ENCODE data around the gene CLEC10A.

The CLEC10A gene

GRCh38 chr17:7120123-7120522, 40.1 kb upstream of the CLEC10A start:
- POLR2A ChIA-PET, result no interaction called here
- CTCF ChIA-PET, result interaction anchor here (1.0 to 1.9 kb wide), 2 partner anchors 9 to 68 kb away, joined by 3 to 4 read pairs; no protein-coding TSS in a partner anchor
- Histone ChIP-seq H3K9me3 (ENCODE audit: control insufficient read depth, insufficient read depth, low read depth, low read length) (no peaks in the 10 kb centered on the region), H3K27ac (ENCODE audit: extremely low read depth, low read depth, low read length) (no peak overlapping the region), H3K4me1 (ENCODE audit: control insufficient read depth, insufficient read depth, low read length) (no peaks in the 10 kb centered on the region), H3K4me3 (ENCODE audit: low read depth, low read length) (no peak overlapping the region), H3K36me3 (ENCODE audit: control insufficient read depth in 2 of 2, insufficient read depth in 1 of 2, low read length in 2 of 2) (no peaks in the 10 kb centered on the region)
- TF ChIP-seq ZNF121 (tag by site-specific recombination; IDR thresholded peaks at IDR 0.05), result no peak

GRCh38 chr17:7119314-7119713, 39.3 kb upstream of the CLEC10A start:
- POLR2A ChIA-PET, result no interaction called here
- H3K4me1 ChIP-seq (ENCODE audit: control insufficient read depth, insufficient read depth, low read length), result no peaks in the 10 kb centered on the region

GRCh38 chr17:7114875-7115614, 35.0 kb upstream of the CLEC10A start:
- Histone ChIP-seq H3K27ac (ENCODE audit: extremely low read depth, low read depth, low read length) (no peak overlapping the region), H3K4me1 (ENCODE audit: control insufficient read depth, insufficient read depth, low read length) (no peaks in the 10 kb centered on the region), H3K36me3 (ENCODE audit: control insufficient read depth in 2 of 2, insufficient read depth in 1 of 2, low read length in 2 of 2) (no peaks in the 10 kb centered on the region), H3K9me3 (ENCODE audit: control insufficient read depth, insufficient read depth, low read depth, low read length) (no peaks in the 10 kb centered on the region), H3K4me3 (ENCODE audit: low read depth, low read length) (no peak overlapping the region)
- TF ChIP-seq ZNF311 (tag by site-specific recombination; IDR thresholded peaks at IDR 0.05; ENCODE audit: borderline replicate concordance) (no peak), ZNF707 (tag by site-specific recombination; IDR thresholded peaks at IDR 0.05) (peak; percentile 68)
- ChIA-PET CTCF (no interaction called here), POLR2A (no interaction called here)

More at GRCh38 chr17:7119314-7119713, 39.3 kb upstream of the CLEC10A start:
- TF ChIP-seq ZBTB21 (tag by site-specific recombination; IDR thresholded peaks at IDR 0.05), result no peak
- no peak for TF ChIP-seq HOXA7 (CRISPR knock-in tag; IDR thresholded peaks at IDR 0.05; ENCODE audit: borderline replicate concordance)
- TF ChIP-seq ZNF843 (tag by site-specific recombination; IDR thresholded peaks at IDR 0.05), result no peak
- TF ChIP-seq ZNF560 (tag by site-specific recombination; IDR thresholded peaks at IDR 0.05; ENCODE audit: borderline replicate concordance), result no peak
- no peak for TF ChIP-seq ZNF529 (tag by site-specific recombination; IDR thresholded peaks at IDR 0.05; ENCODE audit: insufficient replicate concordance)
- no peak for TF ChIP-seq ZNF548 (tag by site-specific recombination; IDR thresholded peaks at IDR 0.05)
- CTCF ChIA-PET, result interaction anchor here (0.7 to 1.0 kb wide), 2 partner anchors 10 to 115 kb away, joined by 3 read pairs; no protein-coding TSS in a partner anchor
- H3K4me3 ChIP-seq (ENCODE audit: low read depth, low read length), result no peak overlapping the region
- H3K36me3 ChIP-seq (ENCODE audit: control insufficient read depth in 2 of 2, insufficient read depth in 1 of 2, low read length in 2 of 2), result no peaks in the 10 kb centered on the region
- no peak overlapping the region for H3K27ac ChIP-seq (ENCODE audit: extremely low read depth, low read depth, low read length)
- no peaks in the 10 kb centered on the region for H3K9me3 ChIP-seq (ENCODE audit: control insufficient read depth, insufficient read depth, low read depth, low read length)

GRCh38 chr17:7114241-7114874, 34.3 kb upstream of the CLEC10A start, which contains the start of gene ASGR2:
ASGR2 (minus strand) TSS chr17:7114822; CDS start chr17:7114240, 582 bp downstream.
- ChIA-PET CTCF (interaction anchor here (0.6 to 0.7 kb wide), 2 partner anchors 22 to 683 kb away, joined by 3 read pairs; no protein-coding TSS in a partner anchor), POLR2A (no interaction called here)
- Histone ChIP-seq H3K36me3 (ENCODE audit: control insufficient read depth in 2 of 2, insufficient read depth in 1 of 2, low read length in 2 of 2) (no peaks in the 10 kb centered on the region), H3K27ac (ENCODE audit: extremely low read depth, low read depth, low read length) (no peak within 1 kb of the TSS), H3K9me3 (ENCODE audit: control insufficient read depth, insufficient read depth, low read depth, low read length) (no peaks in the 10 kb centered on the region), H3K4me1 (ENCODE audit: control insufficient read depth, insufficient read depth, low read length) (no peaks in the 10 kb centered on the region), H3K4me3 (ENCODE audit: low read depth, low read length) (no peak within 1 kb of the TSS)
- TF ChIP-seq SP7 (tag by site-specific recombination; IDR thresholded peaks at IDR 0.05), result no peak
- TF ChIP-seq PBX3 (CRISPR knock-in tag; IDR thresholded peaks at IDR 0.05), result no peak
- TF ChIP-seq IKZF3 (tag by site-specific recombination; IDR thresholded peaks at IDR 0.05), result no peak
- TF ChIP-seq PATZ1 (tag by site-specific recombination; IDR thresholded peaks at IDR 0.05), result no peak
- no peak for TF ChIP-seq YY1 (tag by site-specific recombination; IDR thresholded peaks at IDR 0.05)
- no peak for TF ChIP-seq ZBTB21 (tag by site-specific recombination; IDR thresholded peaks at IDR 0.05)
- TF ChIP-seq GLIS2 (tag by site-specific recombination; IDR thresholded peaks at IDR 0.05), result no peak
- no peak for TF ChIP-seq ZNF184 (tag by site-specific recombination; IDR thresholded peaks at IDR 0.05)
- no peak for TF ChIP-seq ZNF354C (tag by site-specific recombination; IDR thresholded peaks at IDR 0.05; ENCODE audit: borderline replicate concordance, low read depth)
- no peak for TF ChIP-seq HIC1 (tag by site-specific recombination; IDR thresholded peaks at IDR 0.05)
- TF ChIP-seq ZBTB49 (tag by site-specific recombination; IDR thresholded peaks at IDR 0.05; ENCODE audit: low read depth), result no peak

All from HEK293 (cell line).